ENCODE results near the gene TMEM127.

Gene TMEM127

DNA sequence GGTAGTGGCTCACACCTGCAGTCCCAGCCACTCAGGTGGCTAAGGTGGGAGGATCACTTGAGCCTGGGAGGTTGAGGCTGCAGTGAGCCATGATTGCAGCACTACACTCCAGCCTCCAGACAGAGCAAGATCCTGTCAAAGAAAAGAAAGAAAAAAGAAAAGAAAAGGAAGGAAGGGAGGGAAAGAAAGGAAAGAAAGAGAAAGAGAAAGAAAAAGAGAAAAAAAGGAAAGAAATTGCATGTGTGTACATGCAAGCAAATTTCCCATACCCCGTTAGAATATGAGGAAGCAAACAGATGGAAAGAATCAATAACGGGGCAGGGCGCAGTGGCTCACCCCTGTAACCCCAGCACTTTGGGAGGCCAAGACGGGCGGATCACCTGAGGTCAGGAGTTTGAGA is 17.9 kb downstream of the TMEM127 start:
- DNase-seq (ENCODE audit: extremely low spot score) = no peak
- ChIA-PET POLR2A (no interaction called here), CTCF (interaction anchor here (0.9 to 2.0 kb wide), 3 partner anchors 26 to 131 kb away, joined by 3 to 5 read pairs (median 3); partner anchors contain the start of gene ADRA2B)
- TF ChIP-seq, protein P1, sequence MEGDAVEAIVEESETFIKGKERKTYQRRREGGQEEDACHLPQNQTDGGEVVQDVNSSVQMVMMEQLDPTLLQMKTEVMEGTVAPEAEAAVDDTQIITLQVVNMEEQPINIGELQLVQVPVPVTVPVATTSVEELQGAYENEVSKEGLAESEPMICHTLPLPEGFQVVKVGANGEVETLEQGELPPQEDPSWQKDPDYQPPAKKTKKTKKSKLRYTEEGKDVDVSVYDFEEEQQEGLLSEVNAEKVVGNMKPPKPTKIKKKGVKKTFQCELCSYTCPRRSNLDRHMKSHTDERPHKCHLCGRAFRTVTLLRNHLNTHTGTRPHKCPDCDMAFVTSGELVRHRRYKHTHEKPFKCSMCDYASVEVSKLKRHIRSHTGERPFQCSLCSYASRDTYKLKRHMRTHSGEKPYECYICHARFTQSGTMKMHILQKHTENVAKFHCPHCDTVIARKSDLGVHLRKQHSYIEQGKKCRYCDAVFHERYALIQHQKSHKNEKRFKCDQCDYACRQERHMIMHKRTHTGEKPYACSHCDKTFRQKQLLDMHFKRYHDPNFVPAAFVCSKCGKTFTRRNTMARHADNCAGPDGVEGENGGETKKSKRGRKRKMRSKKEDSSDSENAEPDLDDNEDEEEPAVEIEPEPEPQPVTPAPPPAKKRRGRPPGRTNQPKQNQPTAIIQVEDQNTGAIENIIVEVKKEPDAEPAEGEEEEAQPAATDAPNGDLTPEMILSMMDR (IDR thresholded peaks at IDR 0.05; ENCODE audit: control extremely low read depth, extremely low read depth, low read depth, missing control alignments) = no peak

DNA sequence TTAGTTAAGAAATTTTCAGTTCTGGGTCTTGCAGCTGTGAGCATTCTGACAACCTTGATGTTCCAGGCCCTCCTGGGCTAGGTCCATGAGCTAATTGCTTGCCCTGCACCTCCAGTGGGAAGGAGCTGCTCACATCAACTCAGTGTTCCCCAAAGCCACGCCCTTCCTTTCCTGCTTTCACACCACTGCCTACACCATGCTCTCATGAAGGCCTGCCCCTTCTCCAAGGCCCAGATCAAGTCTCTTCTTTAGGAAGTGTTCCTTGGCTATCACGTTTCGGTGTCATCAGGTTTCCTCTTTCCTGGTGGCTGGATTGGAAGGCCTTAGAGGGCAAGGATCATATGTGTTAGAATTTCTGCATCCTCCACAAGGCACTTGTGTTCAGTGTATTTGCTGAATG is 18.8 kb downstream of the TMEM127 start:
- DNase-seq (ENCODE audit: extremely low spot score) = no peak
- TF ChIP-seq, protein P1 (IDR thresholded peaks at IDR 0.05; ENCODE audit: control extremely low read depth, extremely low read depth, low read depth, missing control alignments) = no peak
- POLR2A ChIA-PET = no interaction called here
- CTCF ChIA-PET = interaction anchor here (1.3 to 3.3 kb wide), 6 partner anchors 9 to 130 kb away, joined by 3 to 13 read pairs (median 5); partner anchors contain the start of gene ADRA2B

DNA sequence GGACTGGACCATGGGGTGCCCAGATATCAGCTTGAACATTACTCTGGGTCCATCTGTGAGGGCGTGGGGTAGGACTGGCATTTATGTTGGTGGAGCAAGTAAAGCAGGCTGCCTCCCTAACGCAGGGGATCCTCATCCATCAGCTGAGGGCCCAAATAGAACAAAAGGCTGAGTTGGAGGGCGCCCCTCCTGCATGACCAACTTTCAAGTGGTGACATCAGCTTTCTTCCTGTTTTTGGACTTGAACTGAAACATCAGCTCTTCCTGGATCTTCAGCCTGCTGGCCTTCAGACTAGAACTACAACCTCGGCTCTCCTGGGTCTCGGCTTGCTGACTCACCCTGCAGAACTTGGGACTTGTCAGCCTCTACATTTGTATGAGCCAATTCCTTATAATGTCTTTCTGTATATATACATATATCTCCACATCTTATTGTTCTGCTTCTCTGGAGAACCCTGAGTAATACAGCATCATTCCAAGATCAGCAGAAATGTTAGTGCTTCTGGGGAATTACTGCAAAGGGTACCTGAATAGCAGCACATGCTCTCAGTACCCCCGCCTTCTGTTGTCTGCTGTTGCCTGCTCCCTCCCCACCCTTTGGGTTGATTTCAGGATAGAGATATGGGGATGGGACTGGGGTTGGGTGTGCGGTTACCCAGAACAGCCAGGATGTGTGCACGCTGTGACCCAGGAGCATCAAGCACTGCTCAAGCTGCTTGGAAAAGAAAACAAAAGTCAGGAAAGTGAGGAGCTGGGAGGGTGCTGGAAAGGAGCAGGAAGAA is 20.0 kb downstream of the TMEM127 start:
- TF ChIP-seq, protein P1 (IDR thresholded peaks at IDR 0.05; ENCODE audit: control extremely low read depth, extremely low read depth, low read depth, missing control alignments) = no peak
- no peak for DNase-seq (ENCODE audit: extremely low spot score)
- CTCF ChIA-PET = interaction anchor here (1.1 to 3.3 kb wide), 10 partner anchors 9 to 253 kb away, joined by 3 to 13 read pairs (median 4); partner anchors contain the start of gene ADRA2B
- POLR2A ChIA-PET = interaction anchor here (1.5 kb wide), 1 partner anchor 101 kb away, joined by 3 read pairs; the partner anchor contains the start of gene DUSP2

DNA sequence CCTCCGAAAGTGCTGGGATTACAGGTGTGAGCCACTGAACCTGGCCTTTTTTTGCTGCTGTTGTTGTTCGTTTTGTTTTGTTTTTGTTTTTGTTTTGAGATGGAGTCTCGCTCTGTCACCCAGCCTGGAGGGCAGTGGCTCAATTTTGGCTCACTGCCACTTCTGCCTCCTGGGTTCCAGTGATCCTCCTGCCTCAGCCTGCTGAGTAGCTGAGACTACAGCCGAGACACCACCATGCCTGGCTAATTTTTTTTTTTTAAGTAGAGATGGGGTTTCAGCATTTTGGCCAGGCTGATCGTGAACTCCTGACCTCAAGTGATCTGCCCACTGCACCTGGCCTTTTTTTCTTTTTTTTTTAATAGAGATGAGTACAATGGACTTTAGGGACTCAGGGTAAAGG is 22.0 kb downstream of the TMEM127 start:
- POLR2A ChIA-PET = no interaction called here
- DNase-seq (ENCODE audit: extremely low spot score) = no peak
- CTCF ChIA-PET = interaction anchor here (1.0 to 2.0 kb wide), 3 partner anchors 10 to 18 kb away, joined by 3 to 12 read pairs (median 3); no protein-coding TSS in a partner anchor
- TF ChIP-seq, protein P1 (IDR thresholded peaks at IDR 0.05; ENCODE audit: control extremely low read depth, extremely low read depth, low read depth, missing control alignments) = no peak

DNA sequence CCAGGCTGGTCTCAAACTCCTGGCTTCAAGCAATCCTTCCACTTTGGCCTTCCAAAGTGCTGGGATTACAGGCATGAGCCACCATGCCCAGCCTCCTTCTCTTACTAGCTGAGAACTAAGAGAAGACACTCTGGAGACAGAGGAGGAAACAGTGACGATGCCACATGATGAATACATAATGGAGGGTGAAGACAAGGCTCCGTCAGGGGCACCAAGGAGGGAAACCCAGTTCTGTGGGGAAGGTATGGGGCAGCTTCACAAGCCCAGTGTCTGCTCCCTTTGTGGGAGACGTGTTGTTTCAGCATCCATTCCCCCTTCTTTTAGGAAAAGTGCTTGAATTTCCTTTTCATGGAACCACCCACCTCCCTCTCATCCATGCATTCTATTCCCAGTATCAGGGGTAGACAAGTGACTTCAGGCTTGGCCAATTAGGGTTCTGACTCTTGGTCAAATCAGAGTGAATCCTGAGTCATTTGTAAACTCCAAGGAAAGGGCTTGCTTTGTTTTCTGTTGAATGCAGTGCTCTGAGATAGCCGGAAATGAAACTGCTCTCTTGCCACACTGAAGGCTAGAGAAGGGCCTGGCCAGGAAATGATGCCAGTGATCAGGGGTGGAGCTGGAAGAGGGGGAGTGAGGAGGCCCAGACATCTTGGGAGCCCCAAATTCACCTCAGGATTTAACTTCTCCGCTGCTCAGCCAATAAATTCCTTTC is 23.7 kb downstream of the TMEM127 start:
- POLR2A ChIA-PET = no interaction called here

DNA sequence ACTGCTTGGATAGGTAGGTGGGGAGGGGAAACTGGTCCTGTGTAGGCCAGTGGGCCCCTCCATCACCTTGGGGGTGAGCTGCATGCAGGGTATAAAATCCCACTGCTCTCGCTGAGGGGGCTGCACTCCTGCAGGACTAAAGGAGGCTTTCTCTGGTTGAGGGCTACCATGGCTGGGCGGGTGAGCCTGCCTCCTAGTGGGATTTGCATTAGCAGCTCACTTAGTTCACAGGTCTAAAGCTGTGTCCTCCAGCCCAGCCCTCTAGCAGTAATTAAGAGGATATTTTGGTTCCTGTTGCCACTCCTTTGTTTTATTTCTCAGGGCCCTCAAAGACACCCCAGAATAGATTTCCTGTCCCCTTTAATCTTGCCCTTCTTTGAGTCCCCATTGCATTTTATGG is 24.6 kb downstream of the TMEM127 start:
- ChIA-PET CTCF (interaction anchor here (0.8 to 2.8 kb wide), 9 partner anchors 9 to 248 kb away, joined by 3 to 12 read pairs (median 7); partner anchors contain the start of gene STARD7), POLR2A (no interaction called here)
- TF ChIP-seq, protein P1 (IDR thresholded peaks at IDR 0.05; ENCODE audit: control extremely low read depth, extremely low read depth, low read depth, missing control alignments) = peak; percentile 31
- DNase-seq (ENCODE audit: extremely low spot score) = no peak

More for the DNA sequence above, 23.7 kb downstream of the TMEM127 start:
- CTCF ChIA-PET = interaction anchor here (0.6 to 2.8 kb wide), 12 partner anchors 8 to 219 kb away, joined by 3 to 12 read pairs (median 4); partner anchors contain the start of gene STARD7
- DNase-seq (ENCODE audit: extremely low spot score) = peak; percentile 73
- TF ChIP-seq, protein P1 (IDR thresholded peaks at IDR 0.05; ENCODE audit: control extremely low read depth, extremely low read depth, low read depth, missing control alignments) = no peak
